ENCODE results near the gene RAI1. TPM values are rescaled to one million over a fixed set of nuclear protein-coding genes. Genes with fewer than 3 reads are reported as not detected.

RAI1 gene
- polyA plus RNA-seq, 2 of the 4 experiments (the other 2 are of a cell fraction): 3.5 to 23.8 TPM

DNA sequence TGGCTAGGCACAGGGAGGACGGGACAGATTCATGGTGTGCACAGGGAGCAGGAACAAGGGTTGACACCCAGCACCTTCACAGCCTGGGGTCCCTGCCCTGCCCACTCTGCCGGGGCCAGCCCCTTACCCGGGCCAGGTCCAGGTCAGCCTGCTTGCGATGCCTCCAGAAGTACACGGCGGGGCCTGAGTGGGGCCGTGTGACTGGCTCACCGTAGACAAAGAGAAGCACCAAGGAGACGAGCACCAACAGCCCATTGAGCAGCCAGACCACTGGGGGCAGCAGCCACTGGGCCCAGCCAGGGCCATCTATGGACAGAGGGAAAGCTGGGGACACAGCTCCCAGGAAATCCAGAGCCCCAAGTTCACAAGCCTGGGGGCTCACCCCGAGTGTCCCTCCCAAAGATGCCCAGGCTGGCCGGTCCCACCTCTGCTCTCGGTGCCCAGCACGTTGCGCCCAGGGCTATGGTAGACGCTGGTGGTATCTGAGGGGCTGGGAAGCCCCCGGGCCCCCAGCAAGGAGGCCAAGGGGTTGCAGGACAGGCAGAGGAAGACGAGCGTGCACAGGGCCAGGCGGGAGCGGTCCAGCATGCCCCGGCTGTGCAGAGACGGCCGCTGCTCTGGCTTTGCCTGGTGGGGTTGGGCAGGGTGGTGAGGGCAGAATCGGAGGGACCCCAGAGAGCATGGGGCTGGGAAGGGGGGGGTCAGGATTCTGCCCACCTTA is 135.7 kb downstream of the RAI1 start (continued):
- TF ChIP-seq, protein P1, sequence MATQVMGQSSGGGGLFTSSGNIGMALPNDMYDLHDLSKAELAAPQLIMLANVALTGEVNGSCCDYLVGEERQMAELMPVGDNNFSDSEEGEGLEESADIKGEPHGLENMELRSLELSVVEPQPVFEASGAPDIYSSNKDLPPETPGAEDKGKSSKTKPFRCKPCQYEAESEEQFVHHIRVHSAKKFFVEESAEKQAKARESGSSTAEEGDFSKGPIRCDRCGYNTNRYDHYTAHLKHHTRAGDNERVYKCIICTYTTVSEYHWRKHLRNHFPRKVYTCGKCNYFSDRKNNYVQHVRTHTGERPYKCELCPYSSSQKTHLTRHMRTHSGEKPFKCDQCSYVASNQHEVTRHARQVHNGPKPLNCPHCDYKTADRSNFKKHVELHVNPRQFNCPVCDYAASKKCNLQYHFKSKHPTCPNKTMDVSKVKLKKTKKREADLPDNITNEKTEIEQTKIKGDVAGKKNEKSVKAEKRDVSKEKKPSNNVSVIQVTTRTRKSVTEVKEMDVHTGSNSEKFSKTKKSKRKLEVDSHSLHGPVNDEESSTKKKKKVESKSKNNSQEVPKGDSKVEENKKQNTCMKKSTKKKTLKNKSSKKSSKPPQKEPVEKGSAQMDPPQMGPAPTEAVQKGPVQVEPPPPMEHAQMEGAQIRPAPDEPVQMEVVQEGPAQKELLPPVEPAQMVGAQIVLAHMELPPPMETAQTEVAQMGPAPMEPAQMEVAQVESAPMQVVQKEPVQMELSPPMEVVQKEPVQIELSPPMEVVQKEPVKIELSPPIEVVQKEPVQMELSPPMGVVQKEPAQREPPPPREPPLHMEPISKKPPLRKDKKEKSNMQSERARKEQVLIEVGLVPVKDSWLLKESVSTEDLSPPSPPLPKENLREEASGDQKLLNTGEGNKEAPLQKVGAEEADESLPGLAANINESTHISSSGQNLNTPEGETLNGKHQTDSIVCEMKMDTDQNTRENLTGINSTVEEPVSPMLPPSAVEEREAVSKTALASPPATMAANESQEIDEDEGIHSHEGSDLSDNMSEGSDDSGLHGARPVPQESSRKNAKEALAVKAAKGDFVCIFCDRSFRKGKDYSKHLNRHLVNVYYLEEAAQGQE (IDR thresholded peaks at IDR 0.05): no peak
- TF ChIP-seq CHD4 (IDR thresholded peaks at IDR 0.05; ENCODE audit: borderline replicate concordance) (no peak), MYC (IDR thresholded peaks at IDR 0.05; ENCODE audit: borderline replicate concordance, low read length) (no peak)

DNA sequence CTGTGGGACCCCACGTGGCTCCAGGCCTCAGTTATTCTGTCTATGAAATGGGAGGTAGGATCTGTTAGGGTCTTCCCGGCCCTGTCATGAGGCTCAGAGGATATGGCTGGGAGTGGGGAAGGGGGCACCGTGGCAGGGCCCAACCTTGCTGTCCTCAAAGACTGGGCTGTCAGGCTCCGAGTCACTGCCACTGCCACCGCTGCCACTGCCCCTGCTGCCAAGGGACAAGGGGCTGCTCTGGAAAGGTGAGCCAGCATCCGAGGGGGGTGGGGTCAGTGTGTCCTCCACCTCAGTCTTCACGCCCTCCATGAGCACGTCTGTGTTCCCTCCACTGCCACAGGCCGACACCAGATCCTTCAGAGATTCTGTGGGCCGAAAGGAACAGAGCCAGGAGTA is 136.3 kb downstream of the RAI1 start:
- peak overlapping the region in 1 of 2 experiments; percentile 93; a peak in 4 of 6 replicates for H3K27ac ChIP-seq
- FAIRE-seq: no peak
- H3K4me1 ChIP-seq: peaks cover 76% of the 10 kb centered on the region
- ATAC-seq: no peak
- TF ChIP-seq RFX5 (IDR thresholded peaks at IDR 0.05) (no peak), GATA3 (IDR thresholded peaks at IDR 0.05; ENCODE audit: borderline replicate concordance) (no peak), NR3C1 (IDR thresholded peaks at IDR 0.05) (no peak), RAD21 (conservative IDR thresholded peaks at IDR 0.05 in 1 of 2, IDR thresholded peaks at IDR 0.05 in 1 of 2) (no peak), CBX8 (IDR thresholded peaks at IDR 0.05) (no peak), KDM1A (IDR thresholded peaks at IDR 0.05; ENCODE audit: low read depth) (no peak), SREBF2 (IDR thresholded peaks at IDR 0.05) (no peak), FOSL2 (IDR thresholded peaks at IDR 0.05) (no peak), FOSL2 (CRISPR knock-in tag; IDR thresholded peaks at IDR 0.05) (no peak), TP53 (CRISPR knock-in tag; IDR thresholded peaks at IDR 0.05) (no peak), HOXA7 (CRISPR knock-in tag; IDR thresholded peaks at IDR 0.05) (no peak), CHD2 (IDR thresholded peaks at IDR 0.05; ENCODE audit: low read length, partially characterized antibody) (no peak), HEYL (CRISPR knock-in tag; IDR thresholded peaks at IDR 0.05) (no peak), MYC (IDR thresholded peaks at IDR 0.05; ENCODE audit: borderline replicate concordance, low read length) (no peak), CHD4 (IDR thresholded peaks at IDR 0.05; ENCODE audit: borderline replicate concordance) (no peak)
- TF ChIP-seq, protein P1 (IDR thresholded peaks at IDR 0.05): no peak
- TF ChIP-seq, protein P2, sequence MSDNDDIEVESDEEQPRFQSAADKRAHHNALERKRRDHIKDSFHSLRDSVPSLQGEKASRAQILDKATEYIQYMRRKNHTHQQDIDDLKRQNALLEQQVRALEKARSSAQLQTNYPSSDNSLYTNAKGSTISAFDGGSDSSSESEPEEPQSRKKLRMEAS (IDR thresholded peaks at IDR 0.05): no peak
- TF ChIP-seq, protein P3, sequence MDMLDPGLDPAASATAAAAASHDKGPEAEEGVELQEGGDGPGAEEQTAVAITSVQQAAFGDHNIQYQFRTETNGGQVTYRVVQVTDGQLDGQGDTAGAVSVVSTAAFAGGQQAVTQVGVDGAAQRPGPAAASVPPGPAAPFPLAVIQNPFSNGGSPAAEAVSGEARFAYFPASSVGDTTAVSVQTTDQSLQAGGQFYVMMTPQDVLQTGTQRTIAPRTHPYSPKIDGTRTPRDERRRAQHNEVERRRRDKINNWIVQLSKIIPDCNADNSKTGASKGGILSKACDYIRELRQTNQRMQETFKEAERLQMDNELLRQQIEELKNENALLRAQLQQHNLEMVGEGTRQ (IDR thresholded peaks at IDR 0.05): no peak
- CTCF ChIA-PET: interaction anchor here (1.2 to 30.5 kb wide), 5 partner anchors 4 to 138 kb away, joined by 5 to 859 read pairs (median 402); partner anchors contain the start of gene SREBF1
- 78% methylated on average over 9 of the region's 10 CpGs for WGBS (ENCODE audit: missing lambda C conversion rate)
- POLR2A ChIA-PET: interaction anchor here (0.6 to 6.1 kb wide), 3 partner anchors 19 to 102 kb away, joined by 3 to 105 read pairs (median 5); partner anchors contain the start of gene SREBF1
- no peak overlapping the region for H3K4me3 ChIP-seq
- no peak for DNase-seq (ENCODE audit: low read depth in 1 of 2, low spot score in 1 of 2)
- H3K9me3 ChIP-seq: no peaks in the 10 kb centered on the region
- peak overlapping the region; percentile 100; the same call in 2 of the 3 replicates for H3K4me2 ChIP-seq

All from A549 (cell line).